HG02759 (cell line): ENCODE data around the gene DDI1.
"Not testable (repeated sequence)": the region's sequence is repeated elsewhere in the genome, so short reads cannot be mapped to it uniquely, and the experiment has no call there.

Source experiments
- ATAC-seq: cut with Tn5 transposase; IDR thresholded peaks from one replicate; pipeline ENCODE4 v1.9.1; 2021; ENCODE audit warnings: mild to moderate bottlenecking, moderate library complexity; ENCODE audit not compliant: unreplicated experiment

DDI1 gene

DNA sequence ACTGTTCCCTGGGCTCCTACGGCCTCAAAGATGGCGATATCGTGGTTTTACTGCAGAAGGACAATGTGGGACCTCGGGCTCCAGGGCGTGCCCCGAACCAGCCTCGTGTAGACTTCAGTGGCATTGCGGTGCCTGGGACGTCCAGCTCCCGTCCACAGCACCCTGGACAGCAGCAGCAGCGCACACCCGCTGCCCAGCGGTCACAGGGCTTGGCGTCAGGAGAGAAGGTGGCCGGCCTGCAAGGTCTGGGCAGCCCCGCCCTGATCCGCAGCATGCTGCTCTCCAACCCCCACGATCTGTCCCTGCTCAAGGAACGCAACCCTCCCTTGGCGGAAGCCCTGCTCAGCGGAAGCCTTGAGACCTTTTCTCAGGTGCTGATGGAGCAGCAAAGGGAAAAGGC is 555 bp downstream of the DDI1 start:
- no peak for ATAC-seq

DNA sequence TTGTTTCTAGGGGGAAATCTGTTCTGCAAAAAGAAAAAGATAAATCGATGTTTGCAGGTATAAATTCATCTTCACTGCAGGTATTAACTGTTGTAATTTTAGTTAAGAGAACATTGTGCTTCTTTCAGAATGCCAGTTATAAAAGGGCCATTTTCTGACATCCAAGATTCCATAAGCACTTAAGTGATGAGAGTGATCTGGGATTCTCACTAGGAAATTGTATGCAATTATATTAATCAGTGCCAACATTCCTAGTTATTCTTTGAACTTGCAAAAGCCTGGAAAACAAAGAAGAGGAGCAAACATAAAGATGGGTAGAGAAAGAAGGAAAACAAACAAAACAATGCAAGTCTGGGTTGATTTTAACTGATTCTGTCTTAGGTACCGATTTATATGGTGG is 5.4 kb downstream of the DDI1 start:
- ATAC-seq: no peak

DNA sequence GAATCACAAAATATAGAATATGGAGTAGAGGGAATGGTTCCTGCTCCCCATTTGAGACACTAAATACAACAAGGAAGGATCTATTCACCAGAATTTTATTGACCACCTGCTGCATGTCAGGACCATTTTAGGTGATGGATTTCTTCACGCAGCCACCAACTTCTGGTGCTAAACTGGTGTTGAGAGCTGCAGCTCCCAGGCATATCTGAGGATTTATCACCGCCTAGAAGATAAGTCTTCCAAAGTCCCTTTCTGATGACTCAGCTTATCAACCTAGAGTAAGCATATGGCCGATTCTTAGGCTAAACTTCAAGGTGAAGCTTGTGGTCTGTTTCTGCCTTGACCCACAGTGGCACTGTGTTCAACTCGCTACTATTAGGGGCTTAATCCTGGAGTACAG is 6.7 kb downstream of the DDI1 start:
- no peak for ATAC-seq

DNA sequence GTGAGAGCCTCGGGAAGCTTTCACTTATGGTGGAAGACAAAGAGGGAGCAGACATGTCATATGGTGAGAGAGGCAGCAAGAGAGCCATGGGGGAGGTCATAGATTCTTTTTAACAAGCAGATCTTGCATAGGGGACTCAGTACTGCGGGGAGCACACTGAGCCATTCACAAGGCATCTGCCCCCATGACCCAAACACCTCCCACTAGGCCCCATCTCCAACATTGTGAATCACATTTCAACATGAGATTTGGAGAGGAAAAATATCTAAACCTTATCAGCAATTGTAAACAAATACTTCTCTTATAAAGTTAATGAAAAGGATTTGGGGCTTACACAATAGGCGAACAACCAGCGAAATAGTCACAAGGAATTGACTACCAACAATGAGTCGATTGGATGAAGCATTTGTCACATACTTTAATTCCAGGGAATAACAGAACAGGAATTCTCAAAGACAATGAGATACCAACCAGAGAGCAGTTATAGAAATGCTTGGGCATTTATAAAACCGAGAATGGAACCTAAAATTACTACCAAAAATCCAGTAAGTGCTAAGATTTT is 7.3 kb downstream of the DDI1 start:
- no peak for ATAC-seq

DNA sequence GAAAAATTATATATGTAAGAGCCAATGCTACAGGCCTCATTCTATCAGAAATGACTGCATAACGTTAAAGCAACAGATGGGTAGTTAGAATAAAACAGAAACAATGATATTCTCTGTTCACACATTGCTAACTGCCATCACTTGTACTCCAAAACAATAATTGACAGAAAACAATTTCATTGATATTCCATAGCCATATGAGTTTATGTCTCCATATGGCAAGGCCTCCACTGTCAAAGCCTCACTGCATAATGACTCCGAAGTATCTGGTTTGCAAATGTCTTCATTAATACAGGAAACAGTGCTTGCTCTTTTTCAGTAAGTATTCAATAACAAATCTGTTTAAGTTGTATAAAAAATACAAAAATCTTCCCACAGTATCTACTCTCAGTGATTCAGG is 9.9 kb downstream of the DDI1 start:
- ATAC-seq: no peak

DNA sequence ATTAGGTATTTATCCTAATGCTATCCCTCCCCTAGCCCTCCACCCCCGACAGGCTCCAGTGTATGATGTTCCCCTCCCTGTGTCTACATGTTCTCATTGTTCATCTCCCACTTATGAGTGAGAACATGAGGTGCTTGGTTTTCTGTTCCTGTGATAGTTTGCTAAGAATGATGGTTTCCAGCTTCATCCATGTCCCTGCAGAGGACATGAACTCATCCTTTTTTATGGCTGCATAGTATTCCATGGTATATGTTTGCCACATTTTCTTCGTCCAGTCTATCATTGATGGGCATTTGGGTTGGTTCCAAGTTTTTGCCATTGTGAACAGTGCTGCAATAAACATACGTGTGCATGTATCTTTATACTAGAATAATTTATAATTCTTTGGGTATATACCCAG is 10.4 kb downstream of the DDI1 start:
- ATAC-seq: not testable (repeated sequence)

DNA sequence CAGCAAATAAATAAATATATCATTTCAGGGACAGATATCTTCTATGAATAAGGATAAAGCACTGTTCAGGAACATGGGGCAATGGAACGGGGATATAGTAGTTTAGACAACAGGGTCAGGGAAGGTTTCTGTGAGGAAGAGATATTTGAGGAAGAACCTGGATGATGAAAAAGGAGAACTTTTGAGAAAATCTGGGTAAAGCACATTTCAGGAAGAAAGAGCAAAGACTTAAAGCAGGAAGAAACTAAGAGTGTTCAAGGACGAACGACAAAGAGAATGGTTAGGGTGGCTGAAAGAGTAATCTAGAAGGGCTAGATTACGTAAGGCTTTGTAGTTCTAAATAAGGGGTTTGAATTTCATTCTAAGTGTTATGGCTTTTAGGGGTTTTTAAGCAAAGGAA is 12.7 kb downstream of the DDI1 start:
- ATAC-seq: no peak

DNA sequence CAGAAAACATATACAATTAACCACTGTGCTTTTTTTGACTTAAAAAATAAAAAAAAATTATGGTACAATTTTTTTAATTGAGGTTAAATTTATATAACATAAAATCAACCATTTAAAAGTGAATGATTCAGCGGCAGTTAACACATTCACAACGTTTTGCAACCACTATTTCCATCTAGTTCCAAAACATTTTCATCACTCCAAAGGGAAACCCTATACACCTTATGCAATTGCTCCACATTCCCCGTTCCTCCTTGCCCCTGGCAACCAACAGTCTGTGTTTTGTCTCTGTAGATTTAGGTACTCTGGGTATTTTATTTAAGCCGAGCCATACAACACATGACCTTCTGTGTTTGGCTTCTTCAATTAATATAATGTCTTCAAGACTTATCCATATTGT is 15.3 kb downstream of the DDI1 start:
- no peak for ATAC-seq

DNA sequence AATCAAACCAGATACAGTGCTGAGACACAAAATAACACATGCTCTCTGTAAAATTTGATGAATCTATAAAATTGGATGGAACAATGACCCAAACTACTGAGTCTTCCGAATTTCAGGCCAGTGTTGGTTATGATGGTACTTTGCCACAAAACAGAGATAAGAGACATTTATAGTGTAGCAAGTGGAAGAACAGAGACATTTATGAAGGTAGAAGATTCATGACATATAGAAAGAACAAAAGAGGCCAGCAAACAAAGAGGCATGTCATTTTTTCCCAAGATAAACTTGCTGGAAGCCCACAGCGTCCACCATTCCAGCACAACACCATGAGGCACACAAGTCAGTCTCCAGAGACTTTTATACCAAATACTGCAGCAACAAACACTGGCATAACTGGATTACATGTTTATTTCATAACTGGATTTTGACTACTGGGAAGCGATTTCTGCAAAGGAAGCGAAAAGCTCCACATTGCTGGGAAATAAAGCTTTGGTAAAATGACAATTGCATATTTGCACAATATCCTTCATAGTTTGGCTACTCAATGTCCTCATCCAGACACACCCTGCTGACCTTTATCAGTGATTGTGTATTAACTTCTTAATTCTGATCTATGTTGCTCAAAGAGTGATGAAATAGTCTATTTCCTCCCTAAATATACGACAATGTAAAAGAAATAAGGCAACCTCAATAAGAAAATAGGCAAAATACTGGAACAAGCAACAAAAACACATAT is 17.5 kb downstream of the DDI1 start:
- ATAC-seq: no peak

DNA sequence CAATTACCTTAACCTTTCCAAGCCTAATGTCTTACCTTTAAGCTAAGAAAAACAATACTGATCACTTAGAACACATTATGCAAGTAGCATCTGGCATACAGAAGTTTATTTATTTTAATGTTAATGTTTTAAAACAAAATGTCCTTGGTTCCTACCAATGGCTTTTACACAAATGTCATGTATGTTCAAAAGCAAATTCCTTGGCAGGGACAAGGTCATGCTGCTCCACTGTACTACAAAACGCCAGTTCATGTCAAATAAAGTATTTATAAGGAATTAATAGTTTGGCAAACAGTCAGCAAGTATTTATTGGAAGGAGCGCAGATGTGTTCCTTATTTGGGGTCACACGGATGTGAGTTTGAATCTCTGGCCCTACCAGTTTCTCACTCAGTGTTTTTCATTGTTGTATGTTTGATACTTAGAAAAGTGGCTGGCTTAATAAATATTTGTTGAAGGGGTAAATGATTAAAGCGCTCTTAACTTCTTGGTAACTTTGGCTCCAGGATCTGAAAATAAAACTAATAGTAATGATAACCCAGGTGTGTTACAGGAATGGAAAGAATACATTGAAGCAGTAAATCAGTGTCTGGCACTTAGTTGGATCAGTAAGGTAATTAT is 18.6 kb downstream of the DDI1 start:
- no peak for ATAC-seq

DNA sequence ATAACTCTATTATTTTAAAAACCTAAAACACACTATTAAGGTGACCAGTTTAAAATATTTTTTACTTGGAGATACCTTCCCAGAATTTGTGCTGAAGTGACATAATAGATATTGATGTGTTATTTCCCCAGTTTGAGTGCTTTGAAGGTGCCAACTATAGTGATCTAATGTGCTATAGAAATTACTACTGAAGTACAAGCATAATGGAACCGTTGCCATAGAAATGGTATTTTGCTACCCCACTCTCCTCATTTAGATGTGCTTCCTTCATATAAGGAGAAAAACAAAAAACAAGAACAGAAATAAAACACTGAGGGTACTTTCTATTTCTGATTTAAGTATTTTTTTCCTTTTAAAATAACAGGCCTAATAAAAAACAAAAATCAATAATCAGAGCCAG is 19.2 kb downstream of the DDI1 start:
- ATAC-seq: no peak

DNA sequence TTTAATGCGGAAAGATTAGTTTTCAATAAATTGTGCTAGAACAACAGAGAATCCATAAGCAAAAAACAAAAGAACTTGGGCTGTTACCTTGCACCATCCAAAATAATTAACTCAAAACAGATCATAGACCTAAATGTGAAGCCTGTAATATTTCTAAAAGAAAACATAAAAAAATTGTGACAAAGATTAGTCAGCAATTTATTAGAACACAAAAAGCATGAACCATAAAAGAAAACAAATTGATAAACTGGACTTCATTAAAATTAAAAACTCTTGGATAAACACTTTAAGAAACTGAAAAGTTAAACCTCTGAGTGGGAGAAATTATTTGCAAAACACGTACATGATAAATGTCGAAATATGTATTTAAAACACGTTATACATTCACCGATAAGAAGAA is 21.5 kb downstream of the DDI1 start:
- ATAC-seq: no peak

DNA sequence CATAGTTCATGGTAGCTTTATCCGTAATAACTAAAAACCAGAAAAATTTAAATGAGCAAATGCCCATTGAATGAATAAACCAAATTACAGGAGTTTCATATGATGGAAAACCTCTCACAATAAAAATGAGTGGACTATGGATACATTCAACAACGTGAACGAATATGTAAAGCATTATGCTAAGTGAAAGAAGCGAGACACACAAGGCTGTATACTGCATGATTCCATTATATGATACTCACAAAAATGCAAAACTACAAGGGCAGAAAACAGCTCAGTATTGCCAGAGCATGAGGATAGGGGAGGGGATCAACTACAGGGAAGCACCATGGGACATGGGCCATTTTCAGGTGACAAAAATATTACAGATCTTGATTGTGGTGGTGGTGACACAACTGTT is 22.2 kb downstream of the DDI1 start:
- ATAC-seq: no peak

DNA sequence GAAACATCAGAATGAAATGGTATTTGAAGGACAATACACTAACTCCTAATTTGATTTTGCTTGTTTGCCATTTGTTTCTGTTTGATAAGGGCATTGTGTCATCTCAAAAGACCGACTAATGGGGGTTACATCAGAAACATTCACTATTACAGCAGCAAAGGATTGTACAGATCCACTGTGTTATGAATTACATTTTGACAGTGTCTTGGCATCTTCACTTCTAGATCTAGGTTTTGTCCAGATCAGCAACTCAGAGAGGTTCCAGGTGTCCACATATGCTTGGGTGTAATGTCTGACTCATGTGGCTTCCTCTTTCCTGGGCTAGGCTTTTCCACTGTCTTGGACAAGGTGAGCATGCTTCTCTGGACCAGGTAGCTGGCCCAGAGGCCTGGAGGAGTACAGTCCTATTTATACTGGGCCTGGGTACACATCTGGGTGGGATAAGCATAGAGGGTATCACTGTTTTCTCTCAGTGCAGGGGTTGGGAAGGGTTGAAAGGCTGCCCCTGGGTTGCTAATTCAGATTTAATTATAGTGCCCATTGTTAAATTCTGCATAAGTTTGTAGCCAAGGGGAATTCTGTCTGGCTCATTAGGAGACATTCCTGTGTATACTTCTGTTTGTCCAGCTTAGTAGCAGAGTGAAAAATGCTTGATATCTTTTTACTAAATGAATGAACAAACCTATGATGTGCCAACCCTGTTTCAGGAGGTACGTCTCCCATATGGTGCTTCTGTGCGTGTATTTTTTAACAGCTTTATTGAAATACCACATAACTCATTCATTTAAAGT is 23.8 kb downstream of the DDI1 start:
- no peak for ATAC-seq

DNA sequence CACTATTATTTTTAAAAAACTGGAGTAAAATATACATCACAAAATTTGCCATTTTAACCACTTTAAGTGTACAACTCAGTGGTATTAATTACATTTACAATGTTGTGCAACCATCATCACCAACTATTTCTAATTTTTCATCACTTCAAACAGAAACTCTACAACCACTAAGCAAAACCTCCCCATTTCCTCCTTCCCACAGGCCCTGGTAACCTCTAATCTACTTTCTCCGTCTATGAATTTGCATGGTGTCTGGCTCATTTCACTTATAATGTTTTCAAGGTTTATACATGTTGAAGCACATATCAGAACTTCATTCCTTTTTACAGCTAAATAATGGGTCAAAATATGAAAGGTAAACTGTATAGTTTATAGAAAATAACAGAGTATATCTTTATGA is 24.4 kb downstream of the DDI1 start:
- ATAC-seq: peak; percentile 81

DNA sequence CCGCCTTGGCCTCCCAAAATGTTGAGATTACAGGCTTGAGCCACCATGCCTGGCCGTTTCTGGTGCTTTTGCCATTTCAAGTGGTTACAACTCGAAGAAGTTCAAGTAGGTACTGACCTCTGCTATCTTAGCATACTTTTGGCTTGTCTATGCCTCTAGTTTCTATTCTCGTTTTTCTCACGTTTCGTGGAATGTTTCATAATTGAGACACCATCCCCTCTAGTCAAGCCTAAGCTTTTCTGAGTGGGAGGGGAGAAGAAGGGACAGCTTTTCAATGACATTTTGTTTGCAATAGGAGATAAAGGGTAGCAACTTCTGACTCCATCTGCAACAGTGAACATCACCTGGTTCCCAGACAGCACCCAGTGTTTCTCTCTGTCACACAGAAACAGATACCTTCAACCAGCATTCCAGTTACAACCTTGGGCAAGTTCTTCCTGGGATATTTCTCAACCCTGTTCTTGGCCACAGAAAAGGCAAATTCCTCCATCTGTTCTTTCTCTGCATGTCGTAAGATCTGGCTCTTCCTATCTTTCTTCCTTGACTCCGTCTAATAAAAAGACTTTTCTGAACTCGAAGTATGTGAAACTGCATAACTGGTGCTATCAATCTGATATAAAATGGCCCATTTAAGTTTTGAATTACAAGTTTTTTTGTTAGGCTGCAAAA is 25.5 kb downstream of the DDI1 start:
- no peak for ATAC-seq

DNA sequence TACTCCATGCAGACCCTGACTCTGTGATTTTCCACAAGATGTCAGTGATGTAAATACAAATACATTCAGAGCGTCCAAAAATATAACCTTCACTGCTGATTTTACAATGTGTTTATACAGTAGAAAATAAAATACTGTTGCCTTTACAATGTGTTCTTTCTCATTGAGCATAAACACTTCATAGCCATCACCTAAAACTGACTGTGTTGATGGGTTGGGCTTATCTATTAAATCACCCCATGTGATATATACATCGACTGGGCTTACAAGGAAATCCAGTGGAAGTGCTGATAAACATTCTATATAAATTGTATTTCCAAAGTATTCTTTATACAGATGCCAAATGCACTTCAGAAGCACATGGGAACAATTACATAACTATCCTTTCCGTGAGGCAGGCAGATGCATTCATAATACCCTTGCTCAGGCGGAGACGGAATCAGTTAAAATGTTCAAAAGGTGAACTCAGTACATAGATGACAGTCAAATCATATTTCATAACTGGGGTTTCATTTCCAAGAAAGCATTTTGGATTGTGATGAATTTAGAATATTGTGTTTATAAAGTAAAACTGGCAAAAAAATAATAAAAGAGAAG is 27.7 kb downstream of the DDI1 start:
- no peak for ATAC-seq

DNA sequence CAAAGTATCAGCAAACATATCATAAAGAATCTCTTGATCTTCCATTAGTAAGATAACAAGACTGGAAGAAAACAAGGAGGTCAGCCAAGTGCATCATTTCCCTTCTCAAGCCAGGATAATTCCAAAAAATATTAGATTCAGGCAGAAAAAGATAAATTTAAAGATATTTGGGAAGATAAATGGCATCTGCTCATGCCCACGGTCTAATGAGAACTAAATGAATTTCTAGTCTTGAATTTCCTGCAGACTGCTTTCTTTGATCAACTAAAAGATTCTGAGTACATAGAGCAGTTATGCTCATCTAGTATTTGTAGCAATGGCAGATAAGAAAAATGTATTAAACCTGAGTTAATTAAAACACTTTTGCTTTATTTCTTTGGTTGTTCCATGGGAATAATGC is 31.1 kb downstream of the DDI1 start:
- ATAC-seq: no peak

DNA sequence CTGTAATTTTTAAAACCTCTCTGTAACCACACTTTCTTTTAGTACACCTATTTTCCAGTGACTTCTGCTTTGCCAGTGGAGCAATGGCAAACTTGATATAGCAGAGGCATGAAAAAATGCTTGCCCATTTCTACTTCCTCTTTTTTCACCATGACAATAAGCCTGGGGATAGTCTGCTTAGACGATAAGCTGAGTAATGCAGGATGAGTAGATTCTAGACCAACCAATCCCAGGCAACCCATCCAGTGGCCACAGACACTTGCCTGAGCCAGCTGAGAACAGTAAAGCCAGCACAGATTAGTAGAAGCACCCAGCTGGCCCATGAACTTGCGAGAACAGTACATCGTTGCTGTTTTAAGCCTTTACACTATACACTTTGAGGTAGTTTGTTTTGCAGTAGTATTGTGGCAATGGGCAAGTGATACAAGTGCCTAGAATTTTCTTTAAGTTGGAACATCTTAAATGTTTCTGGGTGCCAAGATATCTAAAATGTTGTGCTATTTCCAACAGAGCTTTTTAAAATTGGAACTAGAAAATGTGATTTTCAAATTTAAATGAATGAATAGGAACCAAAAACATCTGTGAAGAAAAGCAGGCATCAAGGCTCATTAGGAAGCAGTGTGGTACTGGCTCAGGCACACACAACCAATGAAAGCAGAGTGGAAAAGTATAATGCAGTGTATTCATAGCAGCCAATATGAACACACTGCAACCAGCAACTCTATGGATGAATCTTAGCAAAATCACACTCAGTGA is 37.7 kb downstream of the DDI1 start:
- peak; percentile 97 for ATAC-seq

DNA sequence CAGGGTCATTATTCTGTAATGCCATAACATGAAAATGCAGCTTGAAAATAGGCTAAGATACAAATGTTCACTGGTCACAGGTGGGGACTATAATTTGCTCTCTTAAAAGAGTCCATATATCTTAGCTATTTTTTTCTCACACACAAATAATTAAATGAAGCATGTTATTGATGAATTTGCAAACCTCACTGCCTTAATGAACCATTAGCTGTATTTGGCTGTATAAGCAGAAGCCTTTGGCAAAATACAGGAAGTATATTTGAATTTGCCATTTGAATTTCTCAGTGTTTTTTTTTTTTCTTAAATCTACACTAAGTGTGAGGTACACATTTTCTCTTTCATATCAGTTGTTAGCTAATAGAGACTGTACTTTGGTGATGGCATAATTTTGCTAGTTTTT is 38.7 kb downstream of the DDI1 start:
- ATAC-seq: no peak
